ENCODE data around the gene GAGE1.
A peak's percentile ranks its signal among the peaks of the same experiment; 100 is the strongest.
"Not testable (repeated sequence)": the region's sequence is repeated elsewhere in the genome, so short reads cannot be mapped to it uniquely, and the experiment has no call there.

Gene GAGE1, protein sequence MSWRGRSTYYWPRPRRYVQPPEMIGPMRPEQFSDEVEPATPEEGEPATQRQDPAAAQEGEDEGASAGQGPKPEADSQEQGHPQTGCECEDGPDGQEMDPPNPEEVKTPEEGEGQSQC

DNA sequence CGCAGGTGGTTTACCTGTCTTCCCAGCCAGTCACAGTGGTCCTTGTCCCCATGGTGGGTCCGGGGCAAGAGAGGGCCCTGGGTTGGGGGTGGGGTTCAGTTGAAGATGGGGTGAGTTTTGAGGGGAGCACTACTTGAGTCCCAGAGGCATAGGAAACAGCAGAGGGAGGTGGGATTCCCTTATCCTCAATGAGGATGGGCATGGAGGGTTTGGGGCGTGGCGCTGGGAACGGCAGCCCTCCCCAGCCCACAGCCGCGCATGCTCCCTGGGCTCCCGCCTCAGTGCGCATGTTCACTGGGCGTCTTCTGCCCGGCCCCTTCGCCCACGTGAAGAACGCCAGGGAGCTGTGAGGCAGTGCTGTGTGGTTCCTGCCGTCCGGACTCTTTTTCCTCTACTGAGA, at the start of gene GAGE1:
TSS of gene GAGE1 (plus strand) at position 301 of the 400 bp plus-strand sequence. CDS start 1,155 bp downstream, outside the sequence.
- not testable (repeated sequence) for FAIRE-seq; DNase-seq (ENCODE audit: low spot score)

DNA sequence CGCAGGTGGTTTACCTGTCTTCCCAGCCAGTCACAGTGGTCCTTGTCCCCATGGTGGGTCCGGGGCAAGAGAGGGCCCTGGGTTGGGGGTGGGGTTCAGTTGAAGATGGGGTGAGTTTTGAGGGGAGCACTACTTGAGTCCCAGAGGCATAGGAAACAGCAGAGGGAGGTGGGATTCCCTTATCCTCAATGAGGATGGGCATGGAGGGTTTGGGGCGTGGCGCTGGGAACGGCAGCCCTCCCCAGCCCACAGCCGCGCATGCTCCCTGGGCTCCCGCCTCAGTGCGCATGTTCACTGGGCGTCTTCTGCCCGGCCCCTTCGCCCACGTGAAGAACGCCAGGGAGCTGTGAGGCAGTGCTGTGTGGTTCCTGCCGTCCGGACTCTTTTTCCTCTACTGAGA, 47.8 kb upstream of the GAGE1 start, which contains the start of gene GAGE12E:
TSS of gene GAGE12E (plus strand) at position 301 of the 400 bp plus-strand sequence. CDS start 1,155 bp downstream, outside the sequence.
- DNase-seq (ENCODE audit: low spot score); FAIRE-seq: not testable (repeated sequence)

DNA sequence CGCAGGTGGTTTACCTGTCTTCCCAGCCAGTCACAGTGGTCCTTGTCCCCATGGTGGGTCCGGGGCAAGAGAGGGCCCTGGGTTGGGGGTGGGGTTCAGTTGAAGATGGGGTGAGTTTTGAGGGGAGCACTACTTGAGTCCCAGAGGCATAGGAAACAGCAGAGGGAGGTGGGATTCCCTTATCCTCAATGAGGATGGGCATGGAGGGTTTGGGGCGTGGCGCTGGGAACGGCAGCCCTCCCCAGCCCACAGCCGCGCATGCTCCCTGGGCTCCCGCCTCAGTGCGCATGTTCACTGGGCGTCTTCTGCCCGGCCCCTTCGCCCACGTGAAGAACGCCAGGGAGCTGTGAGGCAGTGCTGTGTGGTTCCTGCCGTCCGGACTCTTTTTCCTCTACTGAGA, 38.3 kb upstream of the GAGE1 start, which contains the start of gene GAGE12F:
TSS of gene GAGE12F (plus strand) at position 301 of the 400 bp plus-strand sequence. CDS start 1,155 bp downstream, outside the sequence.
- DNase-seq (ENCODE audit: low spot score); FAIRE-seq: not testable (repeated sequence)

DNA sequence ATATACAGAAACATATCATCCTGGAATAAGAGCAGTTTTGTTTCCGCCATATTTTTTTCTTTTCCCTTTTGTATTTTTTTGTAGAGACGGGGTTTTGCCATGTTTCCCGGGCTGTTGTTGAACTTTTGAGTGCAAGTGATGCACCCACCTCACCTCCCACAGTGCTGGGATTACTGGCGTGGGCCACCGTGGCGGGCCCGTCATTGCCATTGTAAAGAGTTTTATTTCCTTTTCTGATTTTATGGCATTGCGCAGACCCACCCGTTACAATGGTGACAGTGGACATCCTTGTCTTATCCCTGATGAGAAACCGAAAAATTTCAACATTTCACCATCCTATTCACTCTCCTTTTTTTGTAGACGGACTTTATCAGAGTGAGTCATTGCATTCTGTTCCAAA, 30.1 kb upstream of the GAGE1 start:
- DNase-seq (ENCODE audit: low spot score); FAIRE-seq: not testable (repeated sequence)

DNA sequence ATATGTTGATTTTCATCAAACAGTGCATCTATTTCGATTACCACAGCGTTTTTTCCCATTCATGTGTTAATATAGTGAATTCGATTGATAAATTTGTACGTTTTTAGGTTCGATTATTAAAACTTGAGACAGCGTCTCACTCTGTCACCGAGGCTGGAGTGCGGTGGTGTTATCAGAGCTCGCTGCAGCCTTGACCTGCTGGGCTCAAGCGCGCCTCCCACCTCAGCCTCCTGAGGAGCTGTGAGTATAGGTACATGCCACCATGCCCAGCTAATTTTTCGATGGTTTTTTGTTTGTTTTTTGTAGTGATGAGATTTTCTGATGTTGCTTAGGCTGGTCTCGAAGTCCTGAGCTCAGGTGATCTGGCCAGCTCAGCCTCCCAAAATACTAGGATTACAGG, 29.7 kb upstream of the GAGE1 start:
- not testable (repeated sequence) for DNase-seq (ENCODE audit: low spot score); FAIRE-seq

DNA sequence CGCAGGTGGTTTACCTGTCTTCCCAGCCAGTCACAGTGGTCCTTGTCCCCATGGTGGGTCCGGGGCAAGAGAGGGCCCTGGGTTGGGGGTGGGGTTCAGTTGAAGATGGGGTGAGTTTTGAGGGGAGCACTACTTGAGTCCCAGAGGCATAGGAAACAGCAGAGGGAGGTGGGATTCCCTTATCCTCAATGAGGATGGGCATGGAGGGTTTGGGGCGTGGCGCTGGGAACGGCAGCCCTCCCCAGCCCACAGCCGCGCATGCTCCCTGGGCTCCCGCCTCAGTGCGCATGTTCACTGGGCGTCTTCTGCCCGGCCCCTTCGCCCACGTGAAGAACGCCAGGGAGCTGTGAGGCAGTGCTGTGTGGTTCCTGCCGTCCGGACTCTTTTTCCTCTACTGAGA, 28.7 kb upstream of the GAGE1 start, which contains the start of gene GAGE12G:
TSS of gene GAGE12G (plus strand) at position 301 of the 400 bp plus-strand sequence. CDS start 1,155 bp downstream, outside the sequence.
- not testable (repeated sequence) for FAIRE-seq; DNase-seq (ENCODE audit: low spot score)

DNA sequence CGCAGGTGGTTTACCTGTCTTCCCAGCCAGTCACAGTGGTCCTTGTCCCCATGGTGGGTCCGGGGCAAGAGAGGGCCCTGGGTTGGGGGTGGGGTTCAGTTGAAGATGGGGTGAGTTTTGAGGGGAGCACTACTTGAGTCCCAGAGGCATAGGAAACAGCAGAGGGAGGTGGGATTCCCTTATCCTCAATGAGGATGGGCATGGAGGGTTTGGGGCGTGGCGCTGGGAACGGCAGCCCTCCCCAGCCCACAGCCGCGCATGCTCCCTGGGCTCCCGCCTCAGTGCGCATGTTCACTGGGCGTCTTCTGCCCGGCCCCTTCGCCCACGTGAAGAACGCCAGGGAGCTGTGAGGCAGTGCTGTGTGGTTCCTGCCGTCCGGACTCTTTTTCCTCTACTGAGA, 19.2 kb upstream of the GAGE1 start, which contains the start of gene GAGE12H:
TSS of gene GAGE12H (plus strand) at position 301 of the 400 bp plus-strand sequence. CDS start 1,155 bp downstream, outside the sequence.
- not testable (repeated sequence) for DNase-seq (ENCODE audit: low spot score); FAIRE-seq

DNA sequence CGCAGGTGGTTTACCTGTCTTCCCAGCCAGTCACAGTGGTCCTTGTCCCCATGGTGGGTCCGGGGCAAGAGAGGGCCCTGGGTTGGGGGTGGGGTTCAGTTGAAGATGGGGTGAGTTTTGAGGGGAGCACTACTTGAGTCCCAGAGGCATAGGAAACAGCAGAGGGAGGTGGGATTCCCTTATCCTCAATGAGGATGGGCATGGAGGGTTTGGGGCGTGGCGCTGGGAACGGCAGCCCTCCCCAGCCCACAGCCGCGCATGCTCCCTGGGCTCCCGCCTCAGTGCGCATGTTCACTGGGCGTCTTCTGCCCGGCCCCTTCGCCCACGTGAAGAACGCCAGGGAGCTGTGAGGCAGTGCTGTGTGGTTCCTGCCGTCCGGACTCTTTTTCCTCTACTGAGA, 9.6 kb upstream of the GAGE1 start, which contains the start of gene GAGE2A:
TSS of gene GAGE2A (plus strand) at position 301 of the 400 bp plus-strand sequence. CDS start 1,155 bp downstream, outside the sequence.
- not testable (repeated sequence) for DNase-seq (ENCODE audit: low spot score); FAIRE-seq

DNA sequence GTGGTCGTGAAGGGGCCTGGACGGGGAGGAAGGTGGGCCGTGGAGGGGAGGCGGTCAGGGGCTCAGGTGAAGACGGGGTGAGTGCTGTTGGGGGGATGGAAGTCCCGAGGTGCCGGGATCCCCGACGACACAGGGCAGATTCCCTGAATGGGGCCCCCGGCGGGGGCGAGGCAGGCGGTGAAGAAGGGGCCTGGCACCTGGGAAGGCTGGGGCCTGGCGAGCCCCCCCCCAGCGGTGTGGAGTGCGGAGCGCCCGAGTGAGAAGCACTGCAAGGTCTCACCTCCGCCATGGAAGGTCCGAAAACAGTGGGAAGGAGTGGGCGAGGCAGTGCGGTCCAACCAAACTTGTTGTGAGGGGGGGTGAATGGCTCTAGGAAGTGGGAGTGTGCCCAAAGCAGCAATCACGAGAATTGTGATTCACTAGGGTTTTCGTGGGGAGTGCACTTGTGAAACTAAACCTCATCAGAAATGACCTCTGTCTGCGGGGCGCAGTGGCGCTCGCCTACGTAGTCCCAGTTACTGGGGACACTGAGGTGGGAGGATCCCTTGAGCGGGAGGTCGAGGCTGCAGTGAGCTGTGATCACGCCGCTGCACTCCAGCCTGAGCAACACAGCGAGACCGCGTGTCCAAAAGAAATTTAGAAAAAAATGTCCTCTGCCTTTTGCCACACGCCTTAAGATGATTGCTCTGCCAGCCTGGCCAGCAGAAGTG, 8.9 kb upstream of the GAGE1 start:
- not testable (repeated sequence) for FAIRE-seq; DNase-seq (ENCODE audit: low spot score)

DNA sequence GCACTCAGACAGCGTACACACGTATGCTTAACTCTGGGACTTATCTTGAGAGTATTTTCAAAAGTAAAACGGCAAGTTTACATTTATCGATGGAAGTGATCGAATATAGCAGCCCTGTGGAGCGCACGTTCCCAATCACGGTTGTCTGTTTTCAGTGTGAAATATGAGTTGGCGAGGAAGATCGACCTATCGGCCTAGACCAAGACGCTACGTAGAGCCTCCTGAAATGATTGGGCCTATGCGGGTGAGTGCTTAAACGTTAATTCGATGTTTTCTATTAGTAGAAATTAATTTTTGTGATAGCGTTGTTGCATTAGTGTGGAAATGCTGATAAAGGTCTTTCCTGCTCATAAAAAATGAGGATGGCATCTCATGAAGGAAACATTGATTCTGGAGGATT, 8.3 kb upstream of the GAGE1 start:
- not testable (repeated sequence) for FAIRE-seq; DNase-seq (ENCODE audit: low spot score)

DNA sequence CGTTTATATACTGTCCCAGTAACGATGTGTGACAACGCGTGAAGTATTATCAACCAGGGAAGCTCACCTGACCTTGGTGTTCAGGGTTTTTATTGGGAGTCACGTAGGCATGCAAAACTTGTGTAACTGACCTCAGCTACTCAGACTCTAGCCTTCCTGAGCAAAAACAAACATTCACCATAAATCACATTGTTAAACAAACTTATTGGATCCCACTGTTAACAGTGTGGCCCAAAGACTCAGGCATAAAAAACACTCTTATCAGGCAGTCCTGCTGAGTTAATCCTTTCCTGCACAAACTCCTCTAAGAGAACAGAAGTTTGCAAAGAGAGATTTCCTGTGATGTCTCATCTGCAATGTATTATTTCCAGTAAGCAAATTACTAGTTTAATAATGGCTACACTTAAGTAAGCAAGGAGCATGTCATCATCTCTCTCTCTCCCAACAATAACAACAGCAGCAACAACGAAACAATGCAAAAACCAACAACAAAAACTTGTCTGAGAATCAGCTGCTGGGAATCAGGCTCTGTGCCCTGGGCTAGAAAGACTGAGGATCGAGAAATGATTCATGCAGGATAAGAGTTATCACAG, 12.0 kb downstream of the GAGE1 start:
- FAIRE-seq: no peak
- no peak for DNase-seq (ENCODE audit: low spot score)

DNA sequence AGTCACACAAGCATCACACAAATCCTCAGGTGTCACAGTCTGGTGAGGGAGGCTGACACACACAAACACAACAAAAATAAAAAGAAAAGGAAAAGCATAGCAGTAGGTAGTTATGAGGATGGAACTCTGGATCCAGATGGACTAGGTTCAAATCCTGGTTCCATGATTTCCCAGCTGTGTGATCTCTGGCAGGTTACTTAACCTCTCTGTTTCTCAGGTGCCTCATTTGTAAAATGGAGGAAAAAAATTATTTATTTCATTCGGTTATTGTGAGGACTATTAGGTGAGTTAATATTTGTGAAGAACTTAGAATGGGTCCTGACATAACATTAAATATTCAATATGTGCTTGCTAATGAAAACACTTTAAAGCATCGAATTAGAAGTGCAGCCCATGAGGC, 19.8 kb downstream of the GAGE1 start:
- no peak for FAIRE-seq
- no peak for DNase-seq (ENCODE audit: low spot score)

DNA sequence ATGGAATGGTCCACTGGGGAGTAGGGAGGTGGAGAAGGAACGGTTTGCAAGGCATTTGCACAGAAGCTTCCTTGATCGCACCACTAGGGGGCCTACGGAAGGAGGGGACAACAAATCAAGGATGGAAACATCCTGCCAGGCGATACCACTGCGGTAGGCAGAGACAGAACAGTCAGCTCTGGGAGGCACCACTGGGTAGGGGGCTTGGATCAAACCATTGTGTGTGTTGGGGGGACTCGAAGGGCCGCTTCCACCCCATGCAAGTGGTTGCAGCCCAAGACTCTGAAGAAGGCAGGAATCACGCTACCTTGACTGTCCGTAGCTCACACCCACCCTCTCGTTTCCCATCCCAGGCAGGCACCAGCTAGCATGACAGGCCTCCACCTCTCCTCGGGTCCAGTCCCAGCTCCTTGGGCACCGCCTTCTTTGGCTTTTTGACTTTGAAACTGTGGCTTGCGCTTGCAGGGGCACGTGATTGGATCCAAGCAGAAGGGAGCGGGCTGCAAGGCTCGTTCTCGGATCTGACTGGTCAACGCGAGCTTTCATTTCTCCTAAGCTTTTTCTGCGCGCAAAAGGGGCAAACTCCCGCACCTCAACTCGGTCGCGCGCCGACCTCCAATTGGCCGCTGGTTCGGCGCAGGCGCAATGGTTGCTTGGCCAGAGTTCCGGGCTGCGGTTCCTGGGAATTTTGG, 28.4 kb downstream of the GAGE1 start:
- peak; percentile 79 for DNase-seq (ENCODE audit: low spot score)
- FAIRE-seq: no peak

DNA sequence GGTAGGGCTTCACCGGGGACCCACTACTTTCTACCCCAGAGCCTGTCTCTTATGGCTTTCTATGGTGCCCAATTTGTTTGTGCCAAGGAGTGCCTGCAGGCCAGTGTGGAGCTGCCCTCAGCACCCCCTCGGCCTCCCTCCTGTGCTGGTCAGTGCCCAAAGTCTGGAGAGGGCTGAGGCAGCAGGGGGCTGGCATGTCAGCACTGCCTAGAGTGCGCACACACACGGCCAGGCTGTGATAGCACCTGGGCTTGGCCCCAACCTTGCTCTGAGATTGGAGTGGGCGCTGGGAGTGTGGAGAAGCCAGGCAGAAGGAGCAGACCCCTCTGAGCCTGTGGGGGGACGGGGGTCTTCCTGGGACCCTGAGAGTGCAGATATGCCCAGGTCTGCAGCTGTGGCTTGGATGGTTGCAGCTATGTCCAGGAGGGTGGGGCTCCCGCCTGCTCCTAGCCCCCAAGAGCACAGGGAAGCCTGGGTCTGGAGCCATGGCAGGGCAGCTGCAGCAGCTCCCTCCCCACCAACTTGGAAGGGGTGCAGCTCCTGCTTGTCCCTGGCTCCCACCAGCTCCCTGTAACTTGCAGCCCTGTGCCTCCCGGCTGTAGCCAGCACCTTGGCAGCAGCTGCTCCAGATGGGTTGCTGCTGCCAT, 46.3 kb downstream of the GAGE1 start:
- FAIRE-seq (no peak), DNase-seq (ENCODE audit: low spot score) (no peak)

DNA sequence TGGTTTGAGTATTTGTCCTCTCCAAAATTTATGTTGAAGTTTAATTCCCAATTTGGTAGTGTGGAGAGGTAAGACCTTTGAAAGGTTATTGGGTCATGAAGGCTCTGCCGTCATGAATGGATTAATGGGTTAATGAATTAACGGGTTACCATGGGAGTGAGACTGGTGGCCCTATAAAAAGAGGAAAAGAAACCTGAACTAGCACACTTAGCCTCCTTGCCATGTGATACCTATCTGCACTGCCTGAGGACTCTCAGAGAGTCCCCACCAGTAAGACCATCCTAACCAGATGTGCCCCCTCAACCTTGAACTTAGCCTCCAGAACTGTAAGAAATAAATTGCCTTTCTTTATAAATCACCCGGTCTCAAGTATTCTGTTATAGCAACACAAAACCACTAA, 57.7 kb downstream of the GAGE1 start:
- no peak for FAIRE-seq

More for the DNA sequence above, 57.7 kb downstream of the GAGE1 start:
- no peak for DNase-seq (ENCODE audit: low spot score)
